Measurements from ENCODE around the gene FRY.

Gene FRY

DNA sequence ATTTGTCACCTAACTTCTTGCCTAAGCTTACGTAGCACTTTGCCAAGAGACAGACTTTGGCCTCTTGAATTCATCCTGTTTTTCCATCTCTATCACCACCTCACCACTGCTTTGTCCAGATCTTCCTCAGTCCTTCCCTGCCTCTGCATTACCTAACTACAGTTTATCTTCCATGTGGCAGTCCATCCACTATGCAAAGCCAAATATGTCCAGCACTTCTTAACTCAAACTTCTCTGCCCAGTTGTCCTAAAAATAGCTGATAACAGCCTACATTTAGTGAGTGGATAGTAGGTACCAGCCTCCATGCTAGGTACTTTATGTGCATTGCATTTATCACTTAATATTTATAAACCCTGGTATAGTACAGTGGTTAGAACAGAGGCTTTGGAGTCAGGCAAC lies 172.2 kb downstream of the FRY start:
- H3K9me3 ChIP-seq (ENCODE audit: control insufficient read depth in 1 of 2, low read length in 2 of 2), result no peaks in the 10 kb centered on the region
- H3K4me3 ChIP-seq (ENCODE audit: low read depth in 1 of 2, low read length in 2 of 2), result no peak overlapping the region
- peaks cover 0 to 6% of the 10 kb centered on the region in 2 donors for H3K4me1 ChIP-seq (ENCODE audit: control insufficient read depth in 1 of 2, insufficient read depth in 2 of 2, low read length in 2 of 2)
- no peaks in the 10 kb centered on the region for H3K36me3 ChIP-seq (ENCODE audit: control insufficient read depth in 1 of 2, insufficient read depth in 2 of 2, low read length in 2 of 2)
- H3K27me3 ChIP-seq (ENCODE audit: low read depth, low read length), result no peaks in the 10 kb centered on the region
- H3K27ac ChIP-seq (ENCODE audit: low read length), result no peak overlapping the region

DNA sequence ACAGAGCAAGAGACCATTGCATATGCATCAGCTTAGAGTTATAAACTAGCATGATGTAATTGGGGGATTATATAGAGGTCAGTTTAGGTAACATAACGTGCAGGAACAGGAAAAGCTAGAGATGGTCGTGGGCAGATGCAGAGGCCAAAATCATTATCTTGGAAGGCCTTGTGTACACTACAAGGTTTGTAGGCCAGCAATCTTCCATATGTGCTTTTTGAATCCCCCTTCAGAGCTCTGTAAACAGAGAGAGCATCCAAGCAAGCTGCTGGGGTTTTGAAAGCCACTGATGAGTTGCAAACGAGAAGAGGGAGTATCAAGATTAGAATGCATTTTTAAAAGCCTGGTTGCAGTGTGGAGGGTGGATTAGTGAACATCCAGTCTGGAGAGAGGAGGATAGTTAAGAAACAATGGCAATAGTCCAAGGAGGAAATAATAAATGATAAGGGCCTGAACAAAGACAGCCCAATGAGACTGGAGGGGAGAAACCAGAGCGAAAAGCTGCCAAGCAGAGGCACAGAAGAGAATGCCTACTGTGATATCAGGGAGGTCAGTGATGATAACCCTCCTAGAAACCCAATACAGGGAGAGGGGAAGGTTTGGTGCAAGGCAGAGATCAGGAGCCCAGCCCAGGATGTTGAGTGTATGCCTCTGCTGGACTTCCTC lies 174.0 kb downstream of the FRY start:
- peaks cover 0 to under 1% of the 10 kb centered on the region in 2 donors for H3K36me3 ChIP-seq (ENCODE audit: control insufficient read depth in 1 of 2, insufficient read depth in 2 of 2, low read length in 2 of 2)
- H3K27me3 ChIP-seq (ENCODE audit: low read depth, low read length), result no peaks in the 10 kb centered on the region
- H3K4me1 ChIP-seq (ENCODE audit: control insufficient read depth in 1 of 2, insufficient read depth in 2 of 2, low read length in 2 of 2), result peaks cover 0 to 6% of the 10 kb centered on the region in 2 donors
- H3K4me3 ChIP-seq (ENCODE audit: low read depth in 1 of 2, low read length in 2 of 2), result no peak overlapping the region
- no peak overlapping the region for H3K27ac ChIP-seq (ENCODE audit: low read length)
- no peaks in the 10 kb centered on the region for H3K9me3 ChIP-seq (ENCODE audit: control insufficient read depth in 1 of 2, low read length in 2 of 2)

- peaks cover 0 to 6% of the 10 kb centered on the region in 2 donors for H3K4me1 ChIP-seq (ENCODE audit: control insufficient read depth in 1 of 2, insufficient read depth in 2 of 2, low read length in 2 of 2)
- H3K36me3 ChIP-seq (ENCODE audit: control insufficient read depth in 1 of 2, insufficient read depth in 2 of 2, low read length in 2 of 2), result peaks cover 0 to 7% of the 10 kb centered on the region in 2 donors
- H3K27me3 ChIP-seq (ENCODE audit: low read depth, low read length), result no peaks in the 10 kb centered on the region
- H3K9me3 ChIP-seq (ENCODE audit: control insufficient read depth in 1 of 2, low read length in 2 of 2), result no peaks in the 10 kb centered on the region
- H3K4me3 ChIP-seq (ENCODE audit: low read depth in 1 of 2, low read length in 2 of 2), result no peak overlapping the region
- H3K27ac ChIP-seq (ENCODE audit: low read length), result no peak overlapping the region
Observed at GRCh38 chr13:32206097-32206740, 174.6 kb downstream of the FRY start.

DNA sequence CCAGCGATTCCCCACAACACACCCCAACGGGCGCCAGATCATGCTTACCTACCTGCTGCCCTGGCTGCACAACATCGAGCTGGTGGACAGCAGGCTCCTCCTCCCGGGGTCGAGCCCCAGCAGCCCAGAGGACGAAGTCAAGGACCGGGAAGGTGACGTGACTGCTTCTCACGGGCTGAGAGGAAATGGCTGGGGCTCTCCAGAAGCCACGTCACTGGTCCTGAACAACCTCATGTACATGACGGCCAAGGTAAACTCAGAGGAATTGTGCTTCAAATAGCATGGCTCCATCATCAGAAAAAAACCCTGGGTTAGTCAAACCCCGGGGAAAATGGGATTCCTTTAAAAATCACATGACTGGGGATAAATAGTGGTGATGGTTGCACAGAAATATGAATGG lies 177.3 kb downstream of the FRY start:
- peaks cover 0 to 6% of the 10 kb centered on the region in 2 donors for H3K4me1 ChIP-seq (ENCODE audit: control insufficient read depth in 1 of 2, insufficient read depth in 2 of 2, low read length in 2 of 2)
- H3K27ac ChIP-seq (ENCODE audit: low read length), result no peak overlapping the region
- no peak overlapping the region for H3K4me3 ChIP-seq (ENCODE audit: low read depth in 1 of 2, low read length in 2 of 2)
- no peaks in the 10 kb centered on the region for H3K9me3 ChIP-seq (ENCODE audit: control insufficient read depth in 1 of 2, low read length in 2 of 2)
- H3K27me3 ChIP-seq (ENCODE audit: low read depth, low read length), result no peaks in the 10 kb centered on the region
- H3K36me3 ChIP-seq (ENCODE audit: control insufficient read depth in 1 of 2, insufficient read depth in 2 of 2, low read length in 2 of 2), result peaks cover 0 to 17% of the 10 kb centered on the region in 2 donors

DNA sequence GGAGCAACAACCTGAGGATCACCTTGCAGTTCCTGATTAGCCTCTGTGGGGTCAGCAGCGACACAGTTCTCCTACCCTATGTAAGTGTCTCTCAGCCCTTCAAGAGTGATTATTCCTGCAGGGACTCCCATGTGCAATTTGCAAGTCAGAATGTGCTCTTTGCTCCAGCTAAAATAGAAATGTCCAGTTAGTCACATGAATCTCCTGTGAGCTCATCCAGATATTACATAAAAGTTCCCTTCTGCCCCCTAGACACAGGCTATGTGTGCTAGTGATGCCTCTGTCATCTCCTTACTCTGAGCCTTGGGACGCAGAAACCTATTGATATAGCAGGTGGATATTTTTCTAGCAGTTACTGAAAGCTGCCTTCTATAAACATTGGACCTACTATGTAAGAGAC lies 178.1 kb downstream of the FRY start:
- H3K4me1 ChIP-seq (ENCODE audit: control insufficient read depth in 1 of 2, insufficient read depth in 2 of 2, low read length in 2 of 2), result peaks cover 0 to 6% of the 10 kb centered on the region in 2 donors
- no peaks in the 10 kb centered on the region for H3K9me3 ChIP-seq (ENCODE audit: control insufficient read depth in 1 of 2, low read length in 2 of 2)
- H3K4me3 ChIP-seq (ENCODE audit: low read depth in 1 of 2, low read length in 2 of 2), result no peak overlapping the region
- no peak overlapping the region for H3K27ac ChIP-seq (ENCODE audit: low read length)
- no peaks in the 10 kb centered on the region for H3K27me3 ChIP-seq (ENCODE audit: low read depth, low read length)
- H3K36me3 ChIP-seq (ENCODE audit: control insufficient read depth in 1 of 2, insufficient read depth in 2 of 2, low read length in 2 of 2), result peaks cover 0 to 20% of the 10 kb centered on the region in 2 donors

DNA sequence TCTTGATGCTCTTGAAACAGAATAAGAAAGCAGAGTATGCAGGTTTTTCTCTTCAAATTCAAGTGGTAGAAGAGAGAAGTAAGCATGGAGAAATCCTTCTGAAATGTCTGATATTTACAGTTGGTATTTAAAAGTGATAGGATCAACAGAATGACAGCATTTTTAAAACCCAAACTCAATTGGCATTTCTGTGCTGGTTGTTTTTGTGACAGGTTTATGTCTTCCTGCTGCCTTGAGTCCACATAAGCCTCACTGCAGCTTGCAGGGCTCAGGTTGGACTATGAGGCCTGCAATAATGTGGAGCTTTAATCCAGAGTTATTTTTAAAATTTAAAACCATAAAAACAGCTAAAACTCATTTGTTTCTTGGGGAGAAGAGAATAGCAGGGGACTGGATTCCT lies 178.5 kb downstream of the FRY start:
- H3K36me3 ChIP-seq (ENCODE audit: control insufficient read depth in 1 of 2, insufficient read depth in 2 of 2, low read length in 2 of 2), result peaks cover 0 to 21% of the 10 kb centered on the region in 2 donors

DNA sequence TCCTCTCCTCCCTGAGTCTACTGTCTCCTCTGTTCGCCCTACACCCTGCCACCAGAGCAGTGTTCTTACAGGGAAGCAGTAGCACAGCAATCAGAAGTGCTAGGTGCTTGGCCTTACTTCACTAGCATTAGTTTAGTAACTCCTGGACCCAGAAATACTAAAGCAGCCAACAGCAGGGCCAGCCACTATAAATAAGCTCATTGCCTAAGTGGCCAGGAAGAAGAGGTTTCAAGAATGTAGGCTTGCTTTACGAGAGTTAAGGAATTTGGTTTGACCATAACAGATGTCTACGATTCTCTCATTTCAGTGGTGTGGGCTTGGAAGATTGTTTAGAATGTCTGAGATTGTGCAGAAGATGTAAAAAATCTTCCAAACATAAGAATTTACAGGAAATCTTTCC lies 180.2 kb downstream of the FRY start:
- Histone ChIP-seq H3K4me3 (ENCODE audit: low read depth in 1 of 2, low read length in 2 of 2) (no peak overlapping the region), H3K4me1 (ENCODE audit: control insufficient read depth in 1 of 2, insufficient read depth in 2 of 2, low read length in 2 of 2) (no peaks in the 10 kb centered on the region), H3K27me3 (ENCODE audit: low read depth, low read length) (no peaks in the 10 kb centered on the region), H3K9me3 (ENCODE audit: control insufficient read depth in 1 of 2, low read length in 2 of 2) (no peaks in the 10 kb centered on the region), H3K36me3 (ENCODE audit: control insufficient read depth in 1 of 2, insufficient read depth in 2 of 2, low read length in 2 of 2) (peaks cover 0 to 21% of the 10 kb centered on the region in 2 donors), H3K27ac (ENCODE audit: low read length) (no peak overlapping the region)

More for the DNA sequence above, 178.5 kb downstream of the FRY start:
- Histone ChIP-seq H3K9me3 (ENCODE audit: control insufficient read depth in 1 of 2, low read length in 2 of 2) (no peaks in the 10 kb centered on the region), H3K27me3 (ENCODE audit: low read depth, low read length) (no peaks in the 10 kb centered on the region), H3K4me3 (ENCODE audit: low read depth in 1 of 2, low read length in 2 of 2) (no peak overlapping the region), H3K4me1 (ENCODE audit: control insufficient read depth in 1 of 2, insufficient read depth in 2 of 2, low read length in 2 of 2) (peaks cover 0 to 6% of the 10 kb centered on the region in 2 donors), H3K27ac (ENCODE audit: low read length) (no peak overlapping the region)

DNA sequence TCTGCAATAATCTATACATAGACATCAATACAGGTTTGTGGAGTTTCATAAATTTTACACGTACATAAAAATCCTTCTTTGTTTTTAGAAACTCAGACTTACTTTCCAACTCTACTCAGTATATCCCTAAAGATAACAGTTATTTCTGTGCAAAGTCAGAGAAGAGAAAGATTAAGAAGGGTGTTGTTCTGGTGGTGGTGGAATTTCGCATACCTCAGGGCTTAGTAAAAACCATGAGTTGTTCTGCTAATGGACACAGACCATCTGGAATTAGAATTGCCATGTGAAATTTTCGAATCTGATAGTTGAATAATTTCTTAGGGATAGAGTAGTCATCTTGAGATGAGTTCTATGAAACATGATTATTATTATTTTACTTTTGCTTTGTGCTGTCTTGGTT lies 180.8 kb downstream of the FRY start:
- Histone ChIP-seq H3K9me3 (ENCODE audit: control insufficient read depth in 1 of 2, low read length in 2 of 2) (no peaks in the 10 kb centered on the region), H3K4me1 (ENCODE audit: control insufficient read depth in 1 of 2, insufficient read depth in 2 of 2, low read length in 2 of 2) (no peaks in the 10 kb centered on the region), H3K4me3 (ENCODE audit: low read depth in 1 of 2, low read length in 2 of 2) (no peak overlapping the region), H3K27ac (ENCODE audit: low read length) (no peak overlapping the region), H3K36me3 (ENCODE audit: control insufficient read depth in 1 of 2, insufficient read depth in 2 of 2, low read length in 2 of 2) (peaks cover 0 to 21% of the 10 kb centered on the region in 2 donors), H3K27me3 (ENCODE audit: low read depth, low read length) (no peaks in the 10 kb centered on the region)

- Histone ChIP-seq H3K9me3 (ENCODE audit: control insufficient read depth in 1 of 2, low read length in 2 of 2) (no peaks in the 10 kb centered on the region), H3K36me3 (ENCODE audit: control insufficient read depth in 1 of 2, insufficient read depth in 2 of 2, low read length in 2 of 2) (peaks cover 0 to 21% of the 10 kb centered on the region in 2 donors), H3K4me3 (ENCODE audit: low read depth in 1 of 2, low read length in 2 of 2) (no peak overlapping the region), H3K27ac (ENCODE audit: low read length) (no peak overlapping the region), H3K27me3 (ENCODE audit: low read depth, low read length) (no peaks in the 10 kb centered on the region), H3K4me1 (ENCODE audit: control insufficient read depth in 1 of 2, insufficient read depth in 2 of 2, low read length in 2 of 2) (no peaks in the 10 kb centered on the region)
Observed at GRCh38 chr13:32213626-32214025, 182.1 kb downstream of the FRY start.

DNA sequence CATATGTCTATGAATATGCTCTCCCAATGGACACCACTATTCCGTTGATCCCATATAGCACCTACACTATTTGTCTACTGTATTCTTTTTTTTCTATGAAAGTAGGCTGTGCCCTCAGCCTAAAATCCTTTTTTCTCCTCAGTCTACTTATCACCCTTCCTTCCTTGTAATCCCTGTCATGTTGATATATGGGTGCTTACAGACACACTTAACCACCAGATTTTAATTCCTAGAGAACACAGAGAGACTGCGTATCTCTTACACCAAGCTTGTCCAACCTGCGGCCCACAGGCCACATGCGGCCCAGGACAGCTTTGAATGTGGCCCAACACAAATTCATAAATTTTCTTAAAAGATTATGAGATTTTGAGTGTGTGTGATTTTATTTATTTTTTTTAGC lies 182.5 kb downstream of the FRY start:
- H3K27me3 ChIP-seq (ENCODE audit: low read depth, low read length), result no peaks in the 10 kb centered on the region
- no peak overlapping the region for H3K4me3 ChIP-seq (ENCODE audit: low read depth in 1 of 2, low read length in 2 of 2)
- H3K9me3 ChIP-seq (ENCODE audit: control insufficient read depth in 1 of 2, low read length in 2 of 2), result no peaks in the 10 kb centered on the region
- H3K4me1 ChIP-seq (ENCODE audit: control insufficient read depth in 1 of 2, insufficient read depth in 2 of 2, low read length in 2 of 2), result no peaks in the 10 kb centered on the region
- H3K36me3 ChIP-seq (ENCODE audit: control insufficient read depth in 1 of 2, insufficient read depth in 2 of 2, low read length in 2 of 2), result peaks cover 0 to 21% of the 10 kb centered on the region in 2 donors
- H3K27ac ChIP-seq (ENCODE audit: low read length), result no peak overlapping the region

GRCh38 chr13:32216281-32216680 lies 184.7 kb downstream of the FRY start:
- Histone ChIP-seq H3K4me1 (ENCODE audit: control insufficient read depth in 1 of 2, insufficient read depth in 2 of 2, low read length in 2 of 2) (no peaks in the 10 kb centered on the region), H3K4me3 (ENCODE audit: low read depth in 1 of 2, low read length in 2 of 2) (no peak overlapping the region), H3K9me3 (ENCODE audit: control insufficient read depth in 1 of 2, low read length in 2 of 2) (no peaks in the 10 kb centered on the region), H3K36me3 (ENCODE audit: control insufficient read depth in 1 of 2, insufficient read depth in 2 of 2, low read length in 2 of 2) (peaks cover 4 to 19% of the 10 kb centered on the region in 2 donors), H3K27ac (ENCODE audit: low read length) (no peak overlapping the region), H3K27me3 (ENCODE audit: low read depth, low read length) (no peaks in the 10 kb centered on the region)
